ENCODE measurements around the gene OCEL1.

OCEL1 gene

GRCh38 chr19:17237747-17238706 is 12.0 kb downstream of the OCEL1 start:
- no peak for TF ChIP-seq CTCF (IDR thresholded peaks at IDR 0.05; ENCODE audit: extremely low read depth, insufficient read depth, missing control alignments)
- DNase-seq (ENCODE audit: low spot score), result no peak
- in situ Hi-C loops (cut with MboI; ENCODE audit: low pct_unique_long_range_greater_than_20kb, low sequenced_read_pairs, unreplicated experiment), result no loop called here

GRCh38 chr19:17240062-17240752 is 14.2 kb downstream of the OCEL1 start:
- no peak for TF ChIP-seq CTCF (IDR thresholded peaks at IDR 0.05; ENCODE audit: extremely low read depth, insufficient read depth, missing control alignments)
- no peak for DNase-seq (ENCODE audit: low spot score)
- in situ Hi-C loops (cut with MboI; ENCODE audit: low pct_unique_long_range_greater_than_20kb, low sequenced_read_pairs, unreplicated experiment), result no loop called here

- DNase-seq (ENCODE audit: low spot score), result no peak
- no peak for TF ChIP-seq CTCF (IDR thresholded peaks at IDR 0.05; ENCODE audit: extremely low read depth, insufficient read depth, missing control alignments)
- in situ Hi-C loops (cut with MboI; ENCODE audit: low pct_unique_long_range_greater_than_20kb, low sequenced_read_pairs, unreplicated experiment), result no loop called here
Observed at GRCh38 chr19:17240826-17241399, 14.9 kb downstream of the OCEL1 start.

GRCh38 chr19:17242431-17243208 is 16.6 kb downstream of the OCEL1 start:
- no peak for TF ChIP-seq CTCF (IDR thresholded peaks at IDR 0.05; ENCODE audit: extremely low read depth, insufficient read depth, missing control alignments)
- no peak for DNase-seq (ENCODE audit: low spot score)
- in situ Hi-C loops (cut with MboI; ENCODE audit: low pct_unique_long_range_greater_than_20kb, low sequenced_read_pairs, unreplicated experiment), result no loop called here

- in situ Hi-C loops (cut with MboI; ENCODE audit: low pct_unique_long_range_greater_than_20kb, low sequenced_read_pairs, unreplicated experiment), result no loop called here
- no peak for TF ChIP-seq CTCF (IDR thresholded peaks at IDR 0.05; ENCODE audit: extremely low read depth, insufficient read depth, missing control alignments)
- DNase-seq (ENCODE audit: low spot score), result no peak
Observed at GRCh38 chr19:17243211-17243829, 17.3 kb downstream of the OCEL1 start.

Data from GM13977 (cell line).